Fibroblast of lung (primary cell): Measurements from ENCODE around the gene ARHGAP21.

ENCODE experiments used
- EZH2 ChIP-seq: IDR thresholded peaks from 2 replicates; pipeline ENCODE4 v1.5.1; 2012; ENCODE audit warnings: low read length, control low read depth, mild to moderate bottlenecking; ENCODE audit errors: missing control alignments
- TF ChIP-seq, protein P1 (sequence below), 2 donors: IDR thresholded peaks in 1 of 2; conservative IDR thresholded peaks in 1 of 2; 1 replicate in 1 of 2; 2 replicates in 1 of 2; pipeline ENCODE4 v1.5.1; 2011 to 2012; ENCODE audit warnings: low read length in 2 of 2, control low read depth in 1 of 2, inconsistent platforms in 1 of 2, low read depth in 1 of 2, mild to moderate bottlenecking in 1 of 2

DNA sequence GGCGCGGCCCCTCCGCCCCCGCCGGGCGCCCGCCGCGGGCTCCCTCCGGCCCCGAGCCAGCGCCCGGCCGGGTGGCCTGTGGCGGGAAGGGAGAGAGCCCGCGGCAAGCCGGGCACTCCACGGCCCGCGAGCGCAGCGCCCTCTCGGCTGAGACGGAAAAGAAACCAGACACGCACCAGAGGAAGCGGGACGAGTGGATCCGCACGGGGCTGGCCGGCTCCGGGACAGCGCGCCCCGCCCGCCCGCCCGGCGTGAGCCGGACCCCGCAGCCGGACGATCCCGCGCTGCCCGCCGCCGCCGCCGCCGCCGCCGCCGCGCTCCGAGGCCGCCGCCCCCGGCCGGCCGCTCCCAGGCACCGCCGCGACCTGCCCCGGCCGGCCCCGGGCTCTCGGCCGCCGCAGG is 300 bp downstream of the ARHGAP21 start:
- TF ChIP-seq, protein P1, sequence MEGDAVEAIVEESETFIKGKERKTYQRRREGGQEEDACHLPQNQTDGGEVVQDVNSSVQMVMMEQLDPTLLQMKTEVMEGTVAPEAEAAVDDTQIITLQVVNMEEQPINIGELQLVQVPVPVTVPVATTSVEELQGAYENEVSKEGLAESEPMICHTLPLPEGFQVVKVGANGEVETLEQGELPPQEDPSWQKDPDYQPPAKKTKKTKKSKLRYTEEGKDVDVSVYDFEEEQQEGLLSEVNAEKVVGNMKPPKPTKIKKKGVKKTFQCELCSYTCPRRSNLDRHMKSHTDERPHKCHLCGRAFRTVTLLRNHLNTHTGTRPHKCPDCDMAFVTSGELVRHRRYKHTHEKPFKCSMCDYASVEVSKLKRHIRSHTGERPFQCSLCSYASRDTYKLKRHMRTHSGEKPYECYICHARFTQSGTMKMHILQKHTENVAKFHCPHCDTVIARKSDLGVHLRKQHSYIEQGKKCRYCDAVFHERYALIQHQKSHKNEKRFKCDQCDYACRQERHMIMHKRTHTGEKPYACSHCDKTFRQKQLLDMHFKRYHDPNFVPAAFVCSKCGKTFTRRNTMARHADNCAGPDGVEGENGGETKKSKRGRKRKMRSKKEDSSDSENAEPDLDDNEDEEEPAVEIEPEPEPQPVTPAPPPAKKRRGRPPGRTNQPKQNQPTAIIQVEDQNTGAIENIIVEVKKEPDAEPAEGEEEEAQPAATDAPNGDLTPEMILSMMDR (conservative IDR thresholded peaks at IDR 0.05 in 1 of 2, IDR thresholded peaks at IDR 0.05 in 1 of 2; ENCODE audit: low read depth in 1 of 2, low read length in 2 of 2) = no peak
- TF ChIP-seq EZH2 = no peak
